NB4 (cell line): ENCODE results near the gene TYK2.
A peak's percentile ranks its signal among the peaks of the same experiment; 100 is the strongest.

ENCODE experiments used
- CTCF ChIP-seq: IDR thresholded peaks from one replicate; pipeline ENCODE4 v1.5.1; 2012; ENCODE audit warnings: low read depth, low read length
- POLR2A ChIP-seq: IDR thresholded peaks from 2 replicates; pipeline ENCODE4 v1.6.1; 2011; ENCODE audit warnings: mild to moderate bottlenecking; ENCODE audit not compliant: insufficient read length; ENCODE audit errors: extremely low read depth

DNA sequence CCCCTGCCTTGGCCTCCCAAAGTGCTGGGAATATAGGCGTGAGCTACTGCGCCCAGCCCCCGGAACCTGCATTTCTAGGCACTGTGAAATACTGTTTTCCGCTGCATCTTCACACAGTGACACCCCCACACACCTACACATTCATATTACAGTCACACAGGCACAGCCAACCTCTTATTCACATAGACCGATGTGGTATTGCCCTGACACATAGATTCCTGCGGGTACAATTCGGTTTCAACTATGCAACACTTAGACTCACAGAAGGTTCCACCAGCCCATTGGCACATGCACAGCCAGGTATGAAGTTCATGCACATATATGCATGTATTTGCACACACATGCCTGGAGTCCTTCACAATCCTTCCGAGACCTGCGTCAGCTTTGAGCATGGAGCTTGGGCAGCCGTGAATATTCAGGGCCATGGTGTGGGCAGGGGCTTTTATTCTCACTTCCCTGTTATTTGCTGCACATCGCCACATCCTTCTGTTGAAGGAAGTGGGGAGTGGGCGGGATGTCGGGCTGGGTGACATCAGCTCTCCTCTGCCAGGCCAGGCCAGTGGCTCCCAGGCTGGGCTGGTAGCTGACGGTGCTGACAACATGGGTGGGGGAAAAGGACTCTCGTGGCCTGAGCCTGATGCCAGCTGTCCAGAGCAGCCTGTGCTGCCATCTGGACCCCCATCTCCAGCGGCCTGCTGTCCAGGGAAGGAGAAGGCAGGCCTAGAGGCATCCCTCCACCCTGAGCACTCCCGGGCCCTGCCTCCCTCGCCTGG is 28.3 kb upstream of the TYK2 start:
- TF ChIP-seq POLR2A: peak; percentile 81
- TF ChIP-seq CTCF: no peak
